Islet of Langerhans (tissue), 1 donor: ENCODE results near the gene PRSS33.

Experiments
- FAIRE-seq: peaks from one replicate; lab custom pipeline; 2011; peaks lifted over from hg19 to GRCh38; lab: Jason Lieb, UNC

The PRSS33 gene

DNA sequence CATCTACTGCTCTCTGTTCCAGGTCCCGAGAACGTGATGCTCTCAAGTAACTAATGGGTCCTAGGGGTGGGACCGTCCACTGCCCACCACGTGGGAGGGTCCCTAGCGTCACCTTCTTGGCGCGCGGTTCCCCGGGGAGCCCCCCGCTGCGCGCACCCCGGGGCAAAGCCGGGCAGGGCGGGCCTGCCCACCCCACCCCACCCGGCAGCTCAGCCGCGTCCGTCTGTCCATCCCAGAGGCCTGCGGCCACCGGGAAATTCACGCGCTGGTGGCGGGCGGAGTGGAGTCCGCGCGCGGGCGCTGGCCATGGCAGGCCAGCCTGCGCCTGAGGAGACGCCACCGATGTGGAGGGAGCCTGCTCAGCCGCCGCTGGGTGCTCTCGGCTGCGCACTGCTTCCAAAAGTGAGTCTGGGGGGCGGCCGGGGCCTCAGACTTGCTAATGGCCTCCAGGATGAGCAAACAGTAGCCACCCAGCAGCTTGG lies 11.4 kb upstream of the PRSS33 start:
- no peak for FAIRE-seq

DNA sequence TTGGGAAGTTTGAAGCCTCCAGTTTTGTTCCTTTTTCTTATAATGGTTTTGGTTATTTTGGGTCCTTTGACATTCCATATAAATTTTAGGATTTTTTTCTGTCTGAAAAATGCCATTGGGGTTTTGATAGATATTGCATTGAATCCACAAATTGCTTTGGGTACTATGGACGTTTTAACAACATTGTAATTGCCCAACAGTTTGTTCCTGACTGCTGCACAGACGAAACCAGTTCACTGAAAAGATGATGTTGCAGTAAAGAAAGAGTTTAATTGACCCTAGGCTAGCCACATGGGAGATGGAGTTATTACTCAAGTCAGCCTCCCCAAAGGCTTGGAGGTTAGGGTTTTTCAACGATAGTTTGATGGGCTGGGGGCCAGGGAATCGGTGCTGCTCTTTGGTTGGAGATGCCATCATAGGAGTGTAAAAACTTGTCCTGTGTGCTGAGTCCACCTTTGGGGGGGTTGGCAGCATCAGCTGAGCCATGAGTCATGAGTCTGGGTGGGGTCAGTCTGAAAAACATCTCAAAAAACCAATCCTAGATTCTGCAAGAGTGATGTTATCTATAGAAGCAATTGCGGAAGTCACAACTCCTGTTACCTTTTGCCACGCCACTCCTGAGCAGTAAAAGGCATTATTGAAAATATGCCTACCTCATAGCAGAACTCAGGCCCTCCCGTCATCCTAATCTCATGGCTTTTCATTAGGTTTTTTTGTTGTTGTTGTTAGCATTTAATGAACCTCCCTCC lies 8.2 kb upstream of the PRSS33 start:
- no peak for FAIRE-seq

DNA sequence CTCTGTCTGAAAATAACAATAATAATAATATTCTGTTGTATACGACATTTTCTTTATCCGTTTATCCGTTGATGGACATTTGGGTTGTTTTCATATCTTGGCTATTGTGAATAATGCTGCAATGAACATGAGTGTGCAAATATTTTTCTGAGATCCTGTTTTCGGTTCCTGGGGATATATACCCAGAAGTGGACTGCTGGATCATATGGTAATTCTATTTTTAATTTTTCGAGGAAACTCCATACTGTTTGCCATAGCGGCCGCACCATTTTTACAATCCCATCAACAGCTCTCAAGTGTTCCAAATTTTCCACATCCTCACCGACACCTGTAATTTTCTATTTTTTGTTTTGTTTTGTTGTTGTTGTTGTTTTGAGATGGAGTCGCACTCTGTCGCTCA lies 5.6 kb upstream of the PRSS33 start:
- FAIRE-seq, result no peak

DNA sequence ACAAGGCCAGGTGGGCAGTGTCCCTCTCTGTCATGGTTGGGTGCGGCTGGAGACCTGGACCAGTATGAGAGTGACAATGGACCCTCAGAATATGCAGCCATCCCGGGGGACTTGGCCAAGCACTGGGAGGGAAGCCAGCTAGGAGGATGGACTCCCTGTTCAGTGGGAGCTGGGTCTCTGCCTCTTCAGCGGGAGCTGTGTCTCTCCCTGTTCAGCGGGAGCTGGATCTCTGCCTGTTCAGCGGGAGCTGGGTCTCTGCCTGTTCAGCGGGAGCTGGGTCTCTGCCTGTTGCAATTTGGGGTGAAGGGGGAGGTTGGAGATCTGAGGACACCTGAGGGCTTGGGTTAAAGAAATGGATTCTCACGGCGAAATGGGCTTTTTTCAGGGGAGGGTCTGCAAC lies 3.8 kb upstream of the PRSS33 start:
- no peak for FAIRE-seq

DNA sequence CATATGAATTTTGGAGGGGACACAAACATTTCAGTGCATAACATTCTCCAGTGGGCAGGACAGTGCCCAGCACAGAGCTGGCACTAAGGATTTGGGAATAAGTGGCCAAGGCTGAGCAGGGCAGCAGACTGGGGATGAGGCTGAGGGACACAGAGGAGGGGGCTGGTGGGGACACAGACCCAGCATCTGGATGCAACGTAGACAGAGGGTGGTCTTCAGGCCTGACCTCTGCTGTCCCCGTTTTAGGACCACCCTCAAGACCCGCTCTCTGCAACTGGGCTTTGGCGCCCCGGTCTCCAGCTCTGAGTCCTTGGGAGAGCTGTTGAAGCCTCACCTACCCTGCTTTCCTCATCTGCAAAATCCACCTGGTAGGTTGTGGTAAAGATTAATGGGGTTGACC lies 3.3 kb upstream of the PRSS33 start:
- no peak for FAIRE-seq

DNA sequence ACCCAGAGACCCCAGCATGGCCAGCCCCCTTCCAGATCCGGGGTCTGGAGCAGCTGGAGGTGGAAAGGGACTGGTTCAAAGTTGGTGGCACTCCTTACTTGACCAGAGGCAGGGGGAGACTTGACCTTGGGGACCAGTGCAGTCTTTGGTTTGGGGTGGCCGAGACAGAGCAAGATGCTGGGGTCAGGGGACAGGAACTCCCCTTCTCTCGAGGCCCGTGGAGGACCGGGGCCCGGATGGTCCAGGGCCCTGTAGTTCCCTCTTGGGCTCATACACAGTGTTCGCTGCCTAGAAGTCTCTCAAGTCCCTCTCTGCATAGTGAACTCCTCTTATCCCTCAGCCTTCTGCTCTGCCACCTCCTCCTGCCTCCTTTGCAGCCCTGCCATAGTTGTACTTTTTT lies 601 bp upstream of the PRSS33 start:
- no peak for FAIRE-seq

DNA sequence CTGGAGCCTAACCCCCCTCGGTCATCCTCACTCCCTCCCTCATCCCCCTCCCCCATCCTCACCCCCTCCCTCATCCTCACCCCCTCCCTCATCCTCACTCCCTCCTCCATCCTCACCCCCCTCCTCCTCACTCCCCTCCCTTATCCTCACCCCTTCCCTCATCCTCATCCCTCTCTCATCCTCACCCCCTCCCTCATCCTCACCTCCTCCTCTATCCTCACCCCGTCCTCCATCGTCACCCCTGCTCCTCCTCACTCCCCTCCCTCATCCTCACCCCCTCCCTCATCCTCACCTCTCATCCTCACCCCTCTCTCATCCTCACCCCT lies 571 bp downstream of the PRSS33 start:
- FAIRE-seq, result no peak

- FAIRE-seq, result no peak
These were observed 1.1 kb downstream of the PRSS33 start for GRCh38 chr16:2786061-2786825.

GRCh38 chr16:2785101-2785991 lies 2.0 kb downstream of the PRSS33 start:
- FAIRE-seq, result no peak

GRCh38 chr16:2784358-2785100 lies 2.8 kb downstream of the PRSS33 start:
- no peak for FAIRE-seq

GRCh38 chr16:2783581-2784357 lies 3.6 kb downstream of the PRSS33 start:
- no peak for FAIRE-seq

GRCh38 chr16:2782583-2783351 lies 4.6 kb downstream of the PRSS33 start:
- FAIRE-seq, result no peak

DNA sequence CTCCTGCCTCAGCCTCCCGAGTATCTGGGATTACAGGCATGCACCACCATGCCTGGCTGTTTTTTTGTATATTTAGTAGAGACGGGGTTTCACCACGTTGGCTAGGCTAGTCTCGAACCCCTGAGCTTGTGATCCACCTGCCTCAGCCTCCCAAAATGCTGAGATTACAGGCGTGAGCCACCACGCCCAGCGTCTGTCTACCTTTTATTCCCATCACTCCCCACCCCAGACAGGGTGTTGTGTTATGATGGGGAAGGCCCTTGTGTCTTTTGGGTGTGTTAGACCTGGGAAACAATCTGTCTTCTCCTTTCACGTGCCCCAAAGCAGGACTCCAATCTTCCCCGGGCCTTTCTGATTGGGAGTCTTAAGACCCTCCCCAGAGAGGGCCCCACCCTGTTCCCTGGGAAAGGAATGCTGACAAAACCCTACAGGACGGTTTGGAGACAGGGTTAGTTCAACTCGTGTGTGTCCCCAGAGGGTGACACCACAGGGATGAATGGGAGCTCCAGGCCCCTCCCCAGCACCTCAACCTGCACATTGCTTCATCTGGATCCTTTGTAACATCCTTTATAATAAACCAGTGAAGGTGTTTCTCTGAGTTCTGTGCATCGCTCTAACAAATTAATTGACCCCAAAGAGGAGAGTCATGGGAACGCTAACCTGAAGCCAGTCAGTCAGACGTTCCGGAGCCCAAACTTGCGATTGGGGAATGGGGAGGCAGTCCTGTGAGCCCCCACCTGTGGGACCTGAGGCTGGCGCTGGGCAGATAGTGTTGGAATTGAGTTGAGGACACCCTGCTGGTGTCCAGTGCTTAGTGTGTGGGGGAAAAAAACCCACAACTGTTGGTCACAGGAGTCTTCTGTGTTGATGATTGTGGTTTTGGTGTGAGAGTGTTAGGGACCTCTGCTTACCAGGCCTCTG lies 7.1 kb downstream of the PRSS33 start:
- FAIRE-seq, result no peak

- FAIRE-seq, result no peak
These were observed 8.0 kb downstream of the PRSS33 start for GRCh38 chr16:2779151-2779920.

- FAIRE-seq, result no peak
These were observed 8.8 kb downstream of the PRSS33 start for GRCh38 chr16:2778630-2778958.

DNA sequence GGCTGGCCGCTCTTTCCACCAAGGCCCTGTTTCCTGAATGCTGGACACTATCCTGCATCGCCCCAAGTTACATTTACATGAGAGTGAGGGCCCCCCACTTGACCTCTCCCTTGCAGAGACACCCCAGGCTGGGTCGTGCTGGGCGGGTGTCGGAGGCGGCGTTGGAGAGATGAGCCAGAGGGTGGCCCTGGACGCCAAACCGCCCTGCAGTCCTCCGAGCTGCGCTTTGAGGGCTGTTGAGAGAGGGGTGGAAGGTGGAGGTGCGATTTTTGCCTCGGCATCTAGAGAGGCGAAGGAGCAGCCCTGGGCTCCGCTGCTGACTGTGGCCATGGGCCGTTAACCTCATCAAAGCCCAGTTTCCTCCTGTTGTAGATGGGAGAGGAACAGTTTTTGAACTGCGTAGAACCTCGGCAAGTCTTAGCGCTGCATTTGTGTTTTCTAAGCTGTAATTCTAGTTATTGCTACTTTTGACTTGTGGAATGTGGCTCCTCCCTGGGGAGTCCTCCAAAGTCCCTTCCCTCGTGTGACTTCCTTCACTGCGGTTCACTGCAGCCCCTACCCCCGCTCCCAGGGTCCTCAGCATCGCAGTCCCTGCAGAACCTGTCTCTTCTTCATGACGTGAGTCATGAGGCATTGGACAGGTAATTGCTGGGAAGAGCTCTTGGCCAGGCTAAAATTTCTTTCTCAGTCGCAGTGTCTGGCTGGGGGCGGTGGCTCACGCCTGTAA lies 9.3 kb downstream of the PRSS33 start:
- FAIRE-seq, result no peak

- no peak for FAIRE-seq
These were observed 10.0 kb downstream of the PRSS33 start, which contains the start of gene ELOB for GRCh38 chr16:2777231-2777902. Gene ELOB (minus strand): TSS chr16:2777280. CDS start chr16:2777239, 41 bp downstream.
